ENCODE results near the gene C14orf132.

GRCh38 chr14:96121660-96122395 lies 82.7 kb downstream of the C14orf132 start:
- TF ChIP-seq ZNF274 (IDR thresholded peaks at IDR 0.05; ENCODE audit: low read depth, low read length) (no peak), SUZ12 (IDR thresholded peaks at IDR 0.05; ENCODE audit: extremely low read depth, insufficient read depth, insufficient read length) (no peak)
